ENCODE measurements around the gene TBC1D8.

The TBC1D8 gene

DNA sequence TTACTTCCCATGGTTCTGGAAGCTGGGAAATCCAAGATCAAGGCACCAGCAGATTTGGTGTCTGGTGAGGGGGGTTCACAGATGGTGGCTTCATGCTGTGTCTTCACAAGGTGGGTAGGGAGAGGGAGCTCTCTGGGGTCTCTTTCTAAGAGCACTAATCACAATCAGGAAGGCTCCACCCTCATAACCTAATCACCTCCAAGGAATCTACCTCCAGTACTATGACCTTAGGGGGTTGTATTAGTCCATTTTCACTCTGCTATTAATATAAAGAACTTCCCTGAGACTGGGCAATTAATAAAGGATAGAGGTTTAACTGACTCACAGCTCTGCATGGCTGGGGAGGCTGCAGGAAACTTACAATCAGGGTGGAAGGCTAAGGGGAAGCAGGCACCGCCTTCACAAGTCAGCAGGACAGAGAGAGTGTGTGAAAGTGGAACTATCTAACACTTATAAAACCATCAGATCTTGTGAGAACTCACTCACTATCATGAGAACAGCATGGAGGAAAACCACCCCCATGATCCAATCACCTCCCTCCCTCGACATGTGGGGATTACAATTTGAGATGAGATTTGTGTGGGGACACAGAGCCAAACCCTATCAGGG lies 17.6 kb downstream of the TBC1D8 start:
- ATAC-seq, result peak in 1 of 2 donors; percentile 33

DNA sequence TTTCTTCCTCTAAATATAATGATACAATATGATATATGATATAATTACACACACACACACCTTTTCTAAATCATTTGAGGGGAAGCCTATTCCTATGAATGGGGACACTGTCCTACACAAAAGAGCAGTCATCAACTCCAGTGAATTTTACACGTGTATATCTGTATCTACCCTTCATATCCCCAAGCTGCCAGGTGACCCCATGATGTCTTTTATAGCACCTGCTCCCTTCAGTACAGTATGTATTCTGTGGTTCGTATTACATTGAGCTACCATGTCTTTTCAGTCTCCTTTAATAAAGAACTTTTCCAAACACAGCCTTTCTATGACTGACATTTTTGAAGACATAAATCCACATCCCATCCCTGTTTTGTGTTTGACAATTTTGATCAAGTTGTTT lies 19.0 kb downstream of the TBC1D8 start:
- ATAC-seq, result no peak

DNA sequence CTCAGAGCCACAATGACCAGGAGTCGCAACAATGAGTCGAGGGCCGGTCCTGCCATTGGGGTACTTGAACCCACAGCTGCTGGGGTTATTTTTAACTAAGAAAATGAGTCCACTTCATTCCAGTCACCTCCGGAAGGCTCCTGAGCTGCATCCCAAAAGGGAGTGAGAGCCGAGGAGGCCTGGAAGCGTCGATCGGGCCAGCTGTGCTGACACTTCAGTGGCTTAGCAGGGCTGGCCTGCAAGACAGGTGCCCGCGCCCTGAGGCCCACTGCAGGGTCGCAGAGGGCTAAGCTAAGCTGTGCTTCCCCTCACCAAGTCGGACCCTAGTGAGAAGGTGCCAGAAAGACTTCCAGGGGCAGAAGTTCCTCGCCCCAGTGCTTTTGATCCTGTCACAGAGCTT lies 21.1 kb downstream of the TBC1D8 start:
- ATAC-seq, result no peak

DNA sequence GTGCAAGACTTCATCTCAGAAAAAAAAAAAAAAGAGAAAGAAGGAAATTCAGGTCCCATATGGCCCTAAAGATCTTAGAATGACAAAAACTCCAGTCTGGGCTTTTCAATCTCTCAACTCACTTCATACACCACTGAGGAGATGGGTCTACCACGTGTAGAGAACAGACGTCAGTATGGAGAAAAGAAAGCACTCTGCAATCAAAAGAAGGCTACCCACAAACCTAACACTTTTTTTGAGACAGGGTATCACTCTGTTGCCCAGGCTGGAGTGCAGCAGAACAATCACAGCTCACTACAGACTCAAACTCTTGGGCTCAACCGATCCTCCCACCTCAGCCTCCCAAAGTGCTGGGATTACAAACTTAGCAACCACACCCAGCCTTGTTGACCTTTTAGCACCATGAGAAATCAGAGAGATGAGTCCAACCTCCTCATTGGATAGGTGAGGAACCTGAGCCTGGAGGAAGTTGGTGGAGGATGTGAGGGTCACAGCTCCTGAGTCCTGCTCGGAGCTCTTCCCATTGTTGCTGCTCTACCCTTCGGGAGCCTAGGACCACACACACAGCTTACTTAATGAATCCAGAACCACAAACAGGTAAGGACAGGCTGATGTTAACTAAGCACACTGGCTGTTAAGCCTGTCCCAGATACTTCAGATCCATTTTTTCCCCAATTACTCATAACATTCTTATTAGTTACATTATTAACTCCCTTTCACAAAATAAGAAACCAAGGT lies 23.7 kb downstream of the TBC1D8 start:
- no peak for ATAC-seq

DNA sequence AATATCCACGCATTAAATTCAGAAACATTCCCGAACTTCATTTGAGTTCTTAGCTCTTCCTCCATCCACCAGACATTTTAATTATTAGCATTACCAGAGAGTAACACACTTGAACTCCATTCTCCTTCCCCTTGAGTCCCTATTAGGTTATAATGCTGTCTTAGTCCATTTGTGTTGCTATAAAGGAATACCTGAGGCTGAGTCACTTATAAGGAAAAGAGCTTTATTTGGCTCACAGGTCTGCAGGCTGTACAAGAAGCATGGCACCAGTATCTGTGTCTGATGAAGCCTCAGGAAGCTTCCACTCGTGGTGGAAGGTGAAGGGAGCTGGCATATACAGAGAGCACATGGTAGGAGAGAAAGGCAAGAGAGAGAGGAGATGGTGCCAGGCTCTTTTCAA lies 25.4 kb downstream of the TBC1D8 start:
- ATAC-seq, result no peak

DNA sequence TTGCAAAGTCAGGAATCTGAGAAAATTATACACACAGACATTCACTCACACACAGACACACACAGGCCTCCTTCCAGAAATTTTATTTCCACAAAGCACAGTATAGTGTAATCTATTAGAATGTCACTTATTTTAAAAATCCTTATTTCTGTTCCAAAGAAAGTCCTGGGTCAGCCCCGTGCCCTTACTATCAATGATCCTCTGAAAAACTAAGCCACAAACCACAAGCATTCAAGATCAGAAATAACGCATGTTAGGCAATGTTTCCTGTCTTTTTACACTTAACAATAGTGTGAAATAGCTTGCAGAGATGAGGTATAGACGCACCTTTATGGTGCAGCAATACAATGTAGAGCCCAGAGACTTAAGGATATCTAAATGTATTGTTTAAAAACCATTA lies 25.8 kb downstream of the TBC1D8 start:
- no peak for ATAC-seq

DNA sequence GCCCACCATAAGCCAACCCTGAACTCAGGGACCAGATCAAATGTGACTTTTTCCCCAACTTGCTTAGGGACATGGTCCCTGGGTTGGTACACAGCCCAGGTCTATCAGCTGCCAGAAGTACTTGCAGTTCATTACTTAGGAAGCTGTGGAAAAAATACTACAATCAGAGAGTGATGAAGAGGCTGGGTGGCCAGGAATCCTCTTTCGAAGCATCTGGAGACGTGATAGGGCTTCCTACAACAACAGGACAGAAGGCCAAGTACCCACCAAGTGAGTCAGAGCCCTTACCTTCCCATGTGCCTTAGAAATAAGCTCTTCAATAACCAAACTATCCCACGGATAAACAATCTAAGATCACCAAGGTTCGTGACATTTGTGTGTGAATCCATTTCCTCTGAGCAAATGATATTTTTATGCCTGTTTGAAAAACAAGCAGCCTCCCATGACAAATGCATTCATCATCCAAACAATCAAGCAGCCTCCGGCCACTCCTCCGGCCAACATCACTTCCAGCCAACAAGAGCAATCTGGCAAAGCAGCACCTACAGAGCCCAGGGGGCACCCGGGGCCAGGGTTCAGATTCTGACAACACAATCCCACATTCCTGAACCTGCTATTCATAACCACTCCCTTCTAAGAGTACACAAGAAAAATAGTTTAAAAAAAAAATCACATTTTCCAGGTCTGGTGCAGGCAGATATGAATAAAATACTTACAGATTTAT lies 26.4 kb downstream of the TBC1D8 start:
- ATAC-seq, result no peak

DNA sequence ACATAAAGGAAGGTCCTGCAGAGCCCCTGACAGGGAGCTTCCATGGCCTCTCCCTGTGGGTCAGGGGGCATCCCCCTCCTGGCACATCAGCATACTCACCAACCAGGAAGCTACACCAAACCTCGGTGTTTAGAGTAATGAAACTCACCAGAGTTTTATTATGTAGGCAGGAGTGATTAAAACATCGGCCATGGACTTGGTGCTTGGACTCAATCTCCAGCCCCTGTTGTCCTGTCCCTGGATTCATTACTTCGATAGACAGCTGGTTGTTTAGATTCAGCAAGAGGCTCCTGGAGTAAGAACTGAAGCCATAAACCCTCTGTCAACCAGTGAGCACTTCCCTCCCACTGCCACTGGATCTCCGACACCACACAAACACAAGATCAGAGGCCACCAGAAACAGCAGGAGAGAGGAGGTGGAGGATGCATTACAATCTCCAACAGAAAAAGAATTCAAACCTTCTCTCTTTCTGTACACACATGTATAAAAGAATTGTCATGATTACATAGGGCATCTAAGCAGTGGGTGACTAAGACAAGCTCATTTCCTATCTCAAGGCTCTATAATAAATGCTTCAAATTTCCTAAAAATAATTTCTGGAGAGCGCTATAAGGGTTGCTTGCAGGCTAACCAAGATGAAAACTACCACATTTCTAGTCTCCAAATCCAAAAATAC lies 27.2 kb downstream of the TBC1D8 start:
- no peak for ATAC-seq

DNA sequence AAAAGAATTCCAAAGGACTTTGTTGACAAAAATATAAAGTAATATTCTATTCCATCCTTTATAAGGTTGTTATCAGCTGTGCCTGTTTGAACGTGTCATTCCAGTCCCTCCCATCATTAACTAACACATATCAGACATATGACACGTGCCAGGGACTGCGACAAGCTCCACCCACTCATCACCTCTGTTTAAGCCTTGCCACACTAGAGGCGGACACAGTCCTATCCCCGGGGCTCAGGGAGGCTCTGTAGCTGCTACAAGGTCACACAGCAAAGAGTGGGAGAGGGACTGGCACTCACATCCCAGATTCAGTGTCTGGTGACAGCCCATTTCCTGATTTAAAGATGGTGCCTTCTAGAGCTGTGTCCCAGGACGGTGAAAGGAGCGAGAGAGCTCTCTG lies 30.0 kb downstream of the TBC1D8 start:
- no peak for ATAC-seq

DNA sequence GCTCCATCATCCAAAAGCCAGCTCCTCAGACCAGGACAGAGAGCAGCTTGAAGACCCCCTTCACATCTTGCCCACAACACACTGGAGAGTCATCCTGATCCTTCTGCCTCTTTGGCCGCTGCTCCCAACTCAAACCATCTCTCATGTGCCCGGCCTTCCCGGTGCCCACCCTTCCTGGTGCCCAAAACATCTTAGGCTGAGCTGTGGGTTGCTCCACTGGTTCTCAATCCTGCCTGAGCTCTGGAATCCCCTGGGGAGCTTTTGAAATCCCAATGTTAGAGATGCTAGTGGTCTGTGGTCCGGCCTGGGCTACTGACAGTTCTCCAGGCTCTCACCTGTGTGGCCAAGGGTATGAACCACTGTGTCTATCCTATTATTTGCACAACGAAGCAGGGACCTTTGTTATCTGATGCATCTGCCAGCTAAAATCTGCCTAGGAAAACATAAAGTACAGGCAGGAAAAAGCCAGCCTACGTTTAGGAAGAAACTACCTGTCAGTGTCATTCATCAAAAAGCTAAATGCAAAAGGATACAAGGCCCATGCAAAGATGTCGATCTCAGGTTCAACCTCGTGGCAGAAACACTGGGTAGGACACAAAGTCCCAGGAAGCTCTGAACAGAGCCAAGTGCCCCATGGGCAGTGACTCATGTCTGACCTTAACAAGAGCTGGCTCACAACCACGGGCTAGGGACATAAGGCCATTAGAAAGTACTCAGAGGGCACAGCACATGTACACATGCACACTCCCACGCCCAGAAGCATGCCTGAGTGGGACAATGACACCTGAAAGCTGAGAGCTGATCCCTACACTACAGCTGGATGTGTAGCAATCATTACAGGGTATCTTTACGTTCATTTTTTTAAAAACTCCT lies 30.8 kb downstream of the TBC1D8 start:
- ATAC-seq, result no peak

DNA sequence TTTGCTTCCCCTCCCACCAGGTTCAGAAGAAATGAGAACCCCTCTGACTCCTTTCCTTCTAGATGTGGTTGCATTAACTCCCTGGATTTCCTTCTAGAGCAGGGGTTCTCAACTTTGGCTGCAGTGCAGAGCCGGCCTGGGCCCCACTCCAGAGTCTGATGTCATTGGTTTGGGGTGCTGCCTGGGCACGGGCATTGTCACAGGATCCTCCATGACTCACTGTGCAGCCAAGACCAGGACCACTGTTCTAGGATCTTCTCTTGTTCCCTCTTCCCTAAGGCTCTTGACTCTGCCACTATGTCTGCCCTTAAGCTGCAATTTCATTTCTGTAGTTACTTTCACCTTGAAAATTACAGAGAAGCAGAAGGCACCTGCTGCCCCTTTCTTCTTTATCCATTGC lies 31.8 kb downstream of the TBC1D8 start:
- no peak for ATAC-seq

DNA sequence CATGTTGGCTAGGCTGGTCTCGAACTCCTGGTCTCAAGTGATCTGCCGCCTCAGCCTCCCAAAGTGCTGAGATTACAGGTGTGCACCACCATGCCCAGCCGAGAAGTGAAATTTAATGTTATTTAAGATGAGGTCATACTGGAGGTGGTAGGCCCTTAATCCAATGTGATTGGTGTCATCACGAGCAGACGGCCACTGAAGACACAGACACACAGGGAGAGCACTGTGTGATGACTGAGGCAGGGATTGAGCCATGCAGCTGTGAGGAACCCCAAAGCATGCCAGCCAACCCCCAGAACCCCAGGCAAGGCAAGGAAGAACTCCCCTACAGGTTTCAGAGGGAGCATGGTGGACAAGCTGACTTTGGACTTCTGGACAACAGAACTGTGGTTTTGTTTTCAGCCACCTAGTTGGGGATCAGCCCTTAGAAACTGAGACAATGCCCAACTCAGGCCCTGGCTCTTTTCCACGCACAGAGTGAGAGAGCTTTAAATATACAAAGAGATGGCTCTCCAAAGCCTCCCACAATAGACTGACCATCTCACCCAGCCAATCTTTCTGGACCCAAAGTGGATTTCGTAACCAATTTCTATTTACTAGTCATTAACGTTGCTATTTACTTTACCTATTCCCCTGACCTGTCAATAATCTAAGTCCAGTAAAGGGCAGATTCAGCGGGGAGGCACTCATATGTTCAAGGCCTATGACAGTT lies 34.2 kb downstream of the TBC1D8 start:
- ATAC-seq, result no peak

DNA sequence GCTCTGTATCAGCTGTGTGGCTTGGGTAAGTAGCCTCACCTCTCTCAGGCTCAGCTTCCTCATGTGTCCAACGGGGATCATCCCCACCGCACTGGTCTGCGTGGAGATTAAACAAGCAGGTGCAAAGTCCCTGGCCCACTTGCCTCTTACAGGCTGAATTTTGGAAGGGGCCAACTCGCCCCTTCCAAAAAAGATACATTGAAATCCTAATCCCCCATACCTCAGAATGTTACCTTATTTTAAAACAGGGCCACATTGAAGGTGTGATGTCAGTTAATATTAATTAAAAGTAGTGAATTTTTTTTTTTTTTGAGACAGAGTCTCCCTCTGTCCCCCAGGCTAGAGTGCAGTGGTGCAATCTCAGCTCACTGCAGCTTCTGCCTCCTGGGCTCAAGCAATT lies 34.8 kb downstream of the TBC1D8 start:
- no peak for ATAC-seq

DNA sequence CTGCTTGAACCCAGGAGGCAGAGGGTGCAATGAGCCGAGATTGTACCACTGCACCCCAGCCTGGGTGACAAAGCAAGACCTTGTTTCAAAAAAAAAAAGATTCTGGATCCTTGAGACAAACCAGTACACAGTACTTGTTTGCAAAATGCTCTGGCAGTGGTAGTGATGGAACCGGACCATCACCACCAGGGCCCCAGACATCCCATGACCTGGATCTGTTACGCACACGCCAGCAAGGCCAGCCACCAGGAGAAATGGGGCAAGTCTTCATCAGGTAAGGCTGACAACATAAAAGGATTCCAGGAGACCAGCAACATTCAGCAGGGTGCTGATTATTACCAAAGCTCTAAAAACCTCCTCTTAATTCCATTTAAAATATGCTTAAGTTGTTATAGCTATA lies 35.5 kb downstream of the TBC1D8 start:
- no peak for ATAC-seq

DNA sequence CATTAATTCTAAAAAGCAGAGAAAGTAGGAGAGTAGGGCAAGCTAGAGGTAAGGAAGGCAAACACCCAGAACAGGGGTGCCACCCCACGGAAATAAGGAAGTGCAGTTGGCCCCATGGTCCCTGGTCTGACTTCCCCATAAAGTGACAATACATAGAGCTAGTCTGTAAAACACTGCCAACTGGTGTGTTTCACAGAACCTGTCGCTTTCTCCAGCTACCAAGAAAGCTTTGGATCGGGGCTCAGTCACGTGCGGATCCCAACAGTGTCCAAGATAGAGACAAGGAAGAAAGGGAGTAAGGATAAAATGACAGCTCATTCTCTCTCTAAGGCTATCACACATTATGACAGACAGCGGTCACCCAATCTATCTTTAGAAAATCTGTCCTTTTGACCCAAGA lies 36.4 kb downstream of the TBC1D8 start:
- no peak for ATAC-seq

DNA sequence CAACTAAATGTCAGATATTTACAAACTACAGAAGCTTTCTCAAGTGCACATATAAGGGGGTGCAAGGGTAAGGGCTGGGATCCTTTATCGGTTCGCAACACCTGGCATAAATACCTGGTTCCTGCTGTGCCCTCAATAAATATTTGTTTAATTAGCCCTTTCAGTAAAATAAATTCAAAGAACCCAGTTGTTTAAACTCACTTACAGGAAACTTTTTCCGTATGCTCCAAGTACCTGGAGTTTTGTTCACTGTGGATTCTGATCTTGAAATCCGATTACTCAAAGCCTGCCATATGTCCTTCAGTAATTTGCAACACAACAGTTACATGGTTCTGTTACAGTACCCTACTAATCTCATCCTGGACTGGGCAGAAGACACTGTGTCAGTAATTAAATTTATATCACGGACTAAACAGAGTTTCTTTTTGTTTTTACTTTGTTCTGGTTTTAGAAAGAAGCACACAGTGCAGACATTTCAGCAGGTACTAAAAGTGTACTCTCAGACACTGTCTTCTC lies 36.9 kb downstream of the TBC1D8 start:
- ATAC-seq, result no peak

DNA sequence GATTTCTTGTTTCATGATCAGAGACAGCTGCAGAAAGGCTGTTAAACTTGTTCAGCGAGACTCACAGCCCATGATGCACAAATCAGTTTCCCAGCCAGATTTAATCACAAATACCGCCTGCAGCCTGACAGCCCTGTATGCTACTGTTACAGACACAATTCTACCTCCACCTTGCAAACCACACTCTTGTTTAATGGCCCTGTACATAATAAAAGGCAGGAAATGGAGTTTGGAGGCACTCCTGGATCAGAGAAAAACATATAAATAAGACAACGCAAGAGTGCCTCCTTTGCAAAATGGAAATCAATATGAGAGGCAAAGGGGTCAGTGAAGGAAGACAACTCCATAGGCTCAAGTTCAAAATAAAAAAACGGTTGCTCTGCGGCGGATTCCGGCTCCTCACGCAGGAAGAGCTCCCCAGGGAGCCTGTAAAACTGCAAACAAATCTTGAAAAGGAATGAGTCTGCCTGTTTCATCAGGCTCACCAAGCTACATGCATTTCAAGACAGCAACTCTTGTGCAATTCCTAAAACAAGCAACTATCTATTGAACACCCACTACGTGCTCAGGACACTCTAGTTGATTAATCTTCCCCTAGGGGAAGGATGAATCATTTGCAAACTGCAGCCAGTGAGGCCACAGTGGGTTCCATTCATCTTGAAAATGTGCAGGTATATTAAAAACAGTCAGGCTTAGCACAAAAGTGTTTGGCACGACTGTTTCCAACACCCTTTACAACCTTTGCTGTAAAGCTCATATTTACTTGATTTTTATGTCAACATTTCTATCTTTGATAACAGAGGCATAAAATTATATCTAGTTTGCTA lies 37.5 kb downstream of the TBC1D8 start:
- ATAC-seq, result no peak

DNA sequence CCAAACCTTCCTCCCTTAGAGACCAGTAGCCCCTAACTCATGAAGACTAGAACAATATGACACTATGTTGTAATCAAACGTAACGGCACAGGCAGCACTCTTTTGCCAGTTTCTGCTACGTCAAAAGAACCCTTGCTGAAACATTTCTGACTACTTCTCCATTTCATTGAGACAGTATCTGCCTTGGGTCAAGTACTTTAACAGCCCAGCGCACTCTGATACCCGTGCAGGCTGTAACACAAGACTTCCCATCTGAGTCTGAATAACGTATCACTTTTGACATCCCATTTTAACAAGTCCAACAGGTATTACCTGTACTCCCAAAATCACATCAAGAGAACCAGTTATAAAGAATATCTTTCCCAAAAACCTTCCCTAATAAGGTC lies 38.4 kb downstream of the TBC1D8 start:
- no peak for ATAC-seq

DNA sequence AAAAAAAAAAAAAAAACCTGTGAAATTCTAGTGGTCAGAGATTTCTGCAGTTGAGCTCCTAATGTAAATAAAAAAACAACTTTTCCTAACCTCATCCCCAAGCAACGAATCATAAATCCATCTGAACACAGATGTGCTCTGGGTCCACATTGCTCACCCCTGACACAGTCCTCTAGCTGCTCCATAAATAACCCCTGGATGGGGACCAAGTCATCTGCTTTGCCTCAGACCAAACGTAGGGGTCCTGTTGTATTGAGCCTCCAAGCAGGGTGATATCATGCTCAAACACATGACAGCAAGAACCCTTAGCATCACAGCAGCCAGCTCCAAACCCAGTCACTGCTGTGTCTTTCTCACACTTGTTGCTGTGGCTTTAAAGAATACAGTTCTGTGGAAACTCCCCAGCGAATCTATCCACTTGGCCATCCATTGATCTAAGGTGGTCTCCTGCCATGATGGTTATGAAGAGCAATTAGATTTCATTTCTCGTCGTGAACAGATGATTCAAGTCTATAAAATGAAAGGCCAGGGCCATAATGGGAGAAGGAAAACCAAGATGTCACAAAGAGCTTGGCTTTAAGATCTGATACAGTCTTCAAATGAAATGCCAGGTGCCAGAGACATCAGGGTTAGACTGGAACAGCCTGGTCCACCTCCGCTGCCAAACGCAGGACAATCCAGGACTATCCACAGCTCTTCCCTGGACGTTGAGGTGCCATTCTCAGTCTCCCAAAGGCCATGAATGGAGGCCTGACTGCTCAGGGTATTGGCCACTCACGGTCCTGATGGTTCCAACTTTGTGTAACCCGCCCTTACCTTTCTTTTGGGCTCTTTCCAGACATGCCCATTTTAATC lies 39.0 kb downstream of the TBC1D8 start:
- ATAC-seq, result no peak
